T47D (cell line): Measurements from ENCODE around the gene EDNRB.

Experiments
- DNase-seq, 2 experiments: peaks; one replicate each; pipeline versions ENCODE4 v3.0.0 to v3.0.0-alpha.2; 2011 to 2012; ENCODE audit warnings: low read depth in 1 of 2, low spot score in 1 of 2
- JUND ChIP-seq: IDR thresholded peaks from 2 replicates; pipeline ENCODE4 v1.6.1; 2012; ENCODE audit warnings: low read depth
- in situ Hi-C: cut with HindIII; loops from 2 replicates; pipeline ENCODE4 v1.10.0; 2016; ENCODE audit warnings: low sequenced_read_pairs, low pct_unique_long_range_greater_than_20kb

Gene EDNRB

GRCh38 chr13:77913003-77913402, 5.6 kb downstream of the EDNRB start:
- TF ChIP-seq JUND = no peak
- DNase-seq = no peak
- in situ Hi-C loops = no loop called here

DNA sequence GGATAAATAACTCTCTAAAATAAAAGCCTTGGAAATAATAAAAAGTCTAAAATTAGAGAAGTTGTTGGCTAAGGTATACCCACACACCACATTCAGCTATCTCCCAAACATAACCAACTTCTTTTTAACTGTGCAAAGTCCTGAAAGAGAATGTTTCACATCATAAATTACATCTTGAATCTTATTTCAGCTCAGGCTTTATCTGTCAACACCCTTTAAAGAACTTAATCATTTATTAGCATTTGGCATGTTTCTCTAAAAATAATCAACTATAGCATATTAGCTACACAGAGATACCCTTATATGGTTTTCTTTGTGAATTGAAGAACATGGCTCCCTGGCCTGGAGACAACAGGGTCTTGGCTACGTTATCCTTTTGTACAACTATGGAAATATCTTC, 6.9 kb downstream of the EDNRB start:
- no peak for DNase-seq
- no peak for TF ChIP-seq JUND
- in situ Hi-C loops = no loop called here

- in situ Hi-C loops = no loop called here
- DNase-seq = no peak
- no peak for TF ChIP-seq JUND
Observed at GRCh38 chr13:77909827-77910226, 8.8 kb downstream of the EDNRB start.

- DNase-seq = no peak
- no peak for TF ChIP-seq JUND
Observed at GRCh38 chr13:77908531-77908930, 10.1 kb downstream of the EDNRB start.

DNA sequence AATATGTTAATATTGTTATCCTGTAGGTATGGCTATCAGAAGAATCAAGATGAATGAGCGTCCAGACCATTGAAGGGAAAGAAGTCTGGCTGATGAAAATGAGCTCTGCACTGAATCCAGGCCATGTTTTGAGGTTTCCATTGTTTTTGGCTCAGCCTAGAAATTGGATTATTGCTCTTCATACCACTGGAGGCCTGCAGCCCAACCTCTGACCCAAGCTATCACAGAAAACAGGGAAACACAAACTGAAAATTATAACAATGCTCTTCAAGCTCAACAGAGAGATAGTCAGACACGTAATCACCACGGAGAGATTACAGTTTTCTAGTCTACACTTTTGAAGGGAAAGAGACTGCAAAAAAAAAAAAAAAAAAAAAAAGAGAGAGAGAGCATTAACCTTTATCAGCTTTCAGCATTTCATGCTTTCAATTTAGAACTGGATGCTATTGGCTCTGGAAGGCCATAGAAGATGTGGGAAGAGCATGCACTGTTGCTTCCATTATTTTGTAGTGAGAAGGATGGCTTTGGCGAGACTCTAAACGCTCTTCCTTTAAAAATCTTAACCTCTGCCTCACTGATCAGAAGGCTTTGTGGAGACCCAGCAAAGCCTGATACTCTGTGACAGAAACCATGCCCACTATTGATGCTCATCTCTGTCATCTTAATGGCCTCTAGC, 10.8 kb downstream of the EDNRB start:
- in situ Hi-C loops = no loop called here
- no peak for DNase-seq
- no peak for TF ChIP-seq JUND

More at GRCh38 chr13:77908531-77908930, 10.1 kb downstream of the EDNRB start:
- in situ Hi-C loops = no loop called here

GRCh38 chr13:77904031-77904430, 14.6 kb downstream of the EDNRB start:
- DNase-seq = no peak
- in situ Hi-C loops = no loop called here
- no peak for TF ChIP-seq JUND

DNA sequence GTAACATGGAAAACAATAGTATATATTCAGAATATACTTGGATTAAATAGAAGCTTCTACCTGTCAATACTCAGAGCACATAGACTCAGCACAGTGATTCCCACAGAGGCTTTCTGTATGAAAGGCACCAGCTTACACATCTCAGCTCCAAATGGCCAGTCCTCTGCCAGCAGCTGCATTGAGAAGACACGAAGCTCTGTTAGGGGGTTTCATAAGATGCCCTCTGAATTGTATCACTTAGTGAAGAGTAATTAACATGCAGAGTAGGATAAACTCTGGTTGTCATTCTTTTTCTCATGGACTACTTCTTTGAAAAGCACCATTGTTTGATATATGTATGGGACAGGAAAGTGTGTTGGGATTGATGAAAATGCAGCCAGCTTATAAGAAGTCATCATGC, 15.2 kb downstream of the EDNRB start:
- in situ Hi-C loops = no loop called here

GRCh38 chr13:77902319-77902963, 16.2 kb downstream of the EDNRB start:
- no peak for DNase-seq
- in situ Hi-C loops = no loop called here
- no peak for TF ChIP-seq JUND

More for the DNA sequence above, 15.2 kb downstream of the EDNRB start:
- TF ChIP-seq JUND = no peak
- no peak for DNase-seq

DNA sequence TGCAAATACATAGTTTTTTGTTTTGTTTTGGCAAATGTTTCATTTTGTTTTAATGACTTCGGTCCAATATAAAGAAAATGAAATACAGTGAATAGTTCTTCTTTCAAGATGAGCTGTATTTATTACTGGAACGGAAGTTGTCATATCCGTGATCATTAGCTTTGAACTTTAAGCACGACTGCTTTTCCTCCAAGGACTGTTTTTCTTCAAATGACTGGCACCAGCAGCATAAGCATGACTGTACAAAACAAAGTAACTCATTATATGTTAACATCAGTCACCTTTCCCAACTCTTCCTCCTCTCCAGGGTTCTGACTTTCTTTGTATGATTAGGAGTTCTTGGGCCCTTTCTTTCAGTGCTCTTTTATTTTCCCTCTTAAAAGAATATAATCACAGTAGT, 20.5 kb downstream of the EDNRB start:
- no peak for TF ChIP-seq JUND
- no peak for DNase-seq
- in situ Hi-C loops = no loop called here

GRCh38 chr13:77896977-77897376, 21.7 kb downstream of the EDNRB start:
- in situ Hi-C loops = no loop called here
- DNase-seq = no peak
- no peak for TF ChIP-seq JUND

- in situ Hi-C loops = no loop called here
- no peak for TF ChIP-seq JUND
- DNase-seq = no peak
Observed at GRCh38 chr13:77896536-77896935, 22.1 kb downstream of the EDNRB start.

DNA sequence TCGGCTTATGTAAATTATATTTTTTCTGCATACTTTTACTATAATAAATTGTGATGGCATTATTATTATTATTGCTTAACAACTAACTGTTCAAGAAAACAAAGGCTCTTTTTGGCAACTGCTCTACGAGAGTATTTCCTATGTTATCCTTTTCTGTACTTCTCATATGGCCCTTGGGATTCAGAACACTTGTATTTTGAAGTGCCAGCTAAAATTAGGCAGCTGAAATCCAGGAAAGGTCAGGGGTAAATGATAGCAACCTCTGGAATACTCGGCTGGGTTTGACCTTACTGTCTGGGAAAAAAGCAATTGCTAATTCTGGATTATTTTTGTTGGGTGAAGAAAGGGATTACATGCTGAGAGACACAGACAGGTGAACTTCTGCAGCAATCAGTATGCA, 23.9 kb downstream of the EDNRB start:
- no peak for TF ChIP-seq JUND
- in situ Hi-C loops = no loop called here
- DNase-seq = no peak

DNA sequence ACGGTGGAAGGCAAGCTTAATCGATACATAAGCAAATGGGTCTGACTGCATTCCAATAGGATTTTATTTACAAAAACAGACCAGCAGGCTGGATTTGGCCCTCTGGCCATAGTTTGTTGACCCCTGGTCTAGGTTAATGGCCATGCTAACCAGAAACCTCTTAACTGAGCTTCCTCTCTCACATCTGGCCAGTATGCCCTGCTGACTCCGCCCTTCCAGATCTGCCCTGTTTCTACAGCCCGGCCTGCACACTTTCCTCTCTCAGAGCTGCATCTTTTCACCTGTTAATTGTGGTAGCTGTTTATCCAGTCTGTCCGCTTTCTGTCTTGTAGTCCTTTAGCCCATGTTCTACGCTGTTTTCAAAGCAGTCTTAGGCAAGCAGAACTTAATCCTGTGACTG, 25.6 kb downstream of the EDNRB start:
- TF ChIP-seq JUND = no peak
- in situ Hi-C loops = no loop called here
- DNase-seq = peak in 1 of 2 experiments; percentile 24

GRCh38 chr13:77892491-77892890, 26.1 kb downstream of the EDNRB start:
- DNase-seq = no peak
- in situ Hi-C loops = no loop called here
- TF ChIP-seq JUND = no peak
